ENCODE measurements around the gene DUSP14.

GRCh38 chr17:37505333-37505732 lies 15.6 kb downstream of the DUSP14 start:
- TF ChIP-seq CTCF (conservative IDR thresholded peaks at IDR 0.05 in 1 of 2, IDR thresholded peaks at IDR 0.05 in 1 of 2; ENCODE audit: extremely low read depth in 1 of 2, insufficient read depth in 1 of 2, low read depth in 1 of 2, low read length in 2 of 2) (no peak), EZH2 (IDR thresholded peaks at IDR 0.05; ENCODE audit: borderline replicate concordance, low read length) (no peak)
